ENCODE data around the gene TGFB3. TPM values are rescaled to one million over a fixed set of nuclear protein-coding genes. Genes with fewer than 3 reads are reported as not detected.

TGFB3 gene
- total RNA-seq, 1 experiment from 2014 or later, result 1.6 TPM

- POLR2A ChIA-PET, result no interaction called here
Measured at GRCh38 chr14:75969126-75969525, 12.7 kb downstream of the TGFB3 start.

More at GRCh38 chr14:75969126-75969525, 12.7 kb downstream of the TGFB3 start:
- Histone ChIP-seq H3K27me3 (ENCODE audit: insufficient read depth, low read length) (no peaks in the 10 kb centered on the region), H3K27ac (ENCODE audit: low read depth, low read length) (no peak overlapping the region), H3K9me2 (ENCODE audit: insufficient read depth) (no peaks in the 10 kb centered on the region), H3K9me3 (ENCODE audit: control insufficient read depth in 1 of 2, insufficient read depth in 1 of 2, low read depth in 1 of 2, low read length in 2 of 2) (no peaks in the 10 kb centered on the region), H3K4me3 (replicated peaks in 1 of 2; ENCODE audit: low read depth in 1 of 2, low read length in 2 of 2) (no peak overlapping the region), H3K79me2 (ENCODE audit: insufficient read depth, low read length) (no peaks in the 10 kb centered on the region), H4K20me1 (ENCODE audit: insufficient read depth) (no peaks in the 10 kb centered on the region), H3K4me1 (ENCODE audit: control insufficient read depth in 1 of 2, insufficient read depth in 2 of 2, low read length in 2 of 2) (peaks cover 0 to 4% of the 10 kb centered on the region in 2 experiments; a peak in 1 of 4 replicates), H2AFZ (ENCODE audit: low read depth, low read length, poor library complexity, severe bottlenecking) (no peak overlapping the region), H3K4me2 (ENCODE audit: low read length) (no peak overlapping the region), H3K9ac (ENCODE audit: low read length) (no peak overlapping the region), H3K36me3 (ENCODE audit: control insufficient read depth in 1 of 2, insufficient read depth in 2 of 2, low read length in 2 of 2) (no peaks in the 10 kb centered on the region)
- DNase-seq (ENCODE audit: low read depth, low spot score), result no peak
- ChIA-PET RAD21 (ENCODE audit: low non-redundant PET in 1 of 2, low total read pairs in 2 of 2, uncharacterized antibody in 2 of 2, unreplicated experiment in 2 of 2) (no interaction called here), CTCF (interaction anchor here (0.8 to 2.0 kb wide), 2 partner anchors 9 to 63 kb away, joined by 3 to 7 read pairs; no protein-coding TSS in a partner anchor)
- ATAC-seq, result no peak
- no peak for TF ChIP-seq ATF3 (IDR thresholded peaks at IDR 0.05)
- no peak for TF ChIP-seq ZBTB33 (IDR thresholded peaks at IDR 0.05; ENCODE audit: extremely low read depth, insufficient replicate concordance, low read length)
- TF ChIP-seq CBX3 (IDR thresholded peaks at IDR 0.05; ENCODE audit: low read depth), result no peak
- TF ChIP-seq SIN3A (IDR thresholded peaks at IDR 0.05; ENCODE audit: low read depth), result no peak
- TF ChIP-seq POLR2AphosphoS5 (IDR thresholded peaks at IDR 0.05; ENCODE audit: low read depth, low read length), result no peak
- TF ChIP-seq ZNF274 (IDR thresholded peaks at IDR 0.05; ENCODE audit: low read depth, low read length), result no peak
- TF ChIP-seq SRF (IDR thresholded peaks at IDR 0.05; ENCODE audit: low read depth), result no peak
- no peak for TF ChIP-seq JUND (IDR thresholded peaks at IDR 0.05)
- no peak for TF ChIP-seq CEBPB (IDR thresholded peaks at IDR 0.05; ENCODE audit: low read depth)
- no peak for TF ChIP-seq CTCF (IDR thresholded peaks at IDR 0.05 in 2 of 3, conservative IDR thresholded peaks at IDR 0.05 in 1 of 3; ENCODE audit: borderline replicate concordance in 1 of 3, insufficient read depth in 1 of 3, low read depth in 2 of 3, low read length in 2 of 3)
- no peak for TF ChIP-seq MAX (IDR thresholded peaks at IDR 0.05)
- TF ChIP-seq SP1 (IDR thresholded peaks at IDR 0.05; ENCODE audit: low read depth), result no peak
- TF ChIP-seq ZFX (IDR thresholded peaks at IDR 0.05), result no peak
- TF ChIP-seq TCF7L2 (IDR thresholded peaks at IDR 0.05; ENCODE audit: borderline replicate concordance, extremely low read depth, insufficient read depth, insufficient read length), result no peak
- TF ChIP-seq EZH2phosphoT487 (IDR thresholded peaks at IDR 0.05; ENCODE audit: borderline replicate concordance), result no peak
- TF ChIP-seq REST (IDR thresholded peaks at IDR 0.05; ENCODE audit: low read depth), result no peak
- TF ChIP-seq POLR2A (IDR thresholded peaks at IDR 0.05; ENCODE audit: borderline replicate concordance, extremely low read depth, insufficient read depth, insufficient read length), result no peak
- no peak for TF ChIP-seq YY1 (IDR thresholded peaks at IDR 0.05; ENCODE audit: extremely low read depth, insufficient replicate concordance, low read depth, low read length)
- TF ChIP-seq EZH2 (IDR thresholded peaks at IDR 0.05), result no peak
- TF ChIP-seq ELF1 (IDR thresholded peaks at IDR 0.05; ENCODE audit: borderline replicate concordance, low read depth), result no peak
- no TSS peak for BruUV-seq (replicated peaks)
- intact Hi-C loops (cut with micrococcal nuclease), result no loop called here
